ENCODE measurements around the gene TCP11L1.

DNA sequence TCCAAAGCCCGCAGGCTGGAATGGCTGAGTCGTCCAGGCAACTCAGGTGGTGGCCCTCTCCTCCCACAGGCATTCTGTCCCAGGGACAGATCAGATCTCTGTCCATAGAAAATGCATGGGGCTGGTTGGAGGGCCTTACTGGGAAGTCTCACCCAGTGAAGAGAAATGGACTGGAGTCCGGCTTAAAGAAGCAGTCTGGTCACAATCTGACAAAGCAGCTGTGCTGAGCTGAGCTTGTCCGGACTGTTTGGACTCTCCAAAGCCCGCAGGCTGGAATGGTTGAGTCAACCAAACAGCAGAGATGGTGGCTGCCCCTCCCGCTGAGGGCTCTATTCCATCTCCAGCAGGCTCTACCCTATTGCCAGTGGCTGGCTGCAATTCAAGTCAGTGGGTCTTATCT lies 38.1 kb upstream of the TCP11L1 start:
- TF ChIP-seq, protein P1, sequence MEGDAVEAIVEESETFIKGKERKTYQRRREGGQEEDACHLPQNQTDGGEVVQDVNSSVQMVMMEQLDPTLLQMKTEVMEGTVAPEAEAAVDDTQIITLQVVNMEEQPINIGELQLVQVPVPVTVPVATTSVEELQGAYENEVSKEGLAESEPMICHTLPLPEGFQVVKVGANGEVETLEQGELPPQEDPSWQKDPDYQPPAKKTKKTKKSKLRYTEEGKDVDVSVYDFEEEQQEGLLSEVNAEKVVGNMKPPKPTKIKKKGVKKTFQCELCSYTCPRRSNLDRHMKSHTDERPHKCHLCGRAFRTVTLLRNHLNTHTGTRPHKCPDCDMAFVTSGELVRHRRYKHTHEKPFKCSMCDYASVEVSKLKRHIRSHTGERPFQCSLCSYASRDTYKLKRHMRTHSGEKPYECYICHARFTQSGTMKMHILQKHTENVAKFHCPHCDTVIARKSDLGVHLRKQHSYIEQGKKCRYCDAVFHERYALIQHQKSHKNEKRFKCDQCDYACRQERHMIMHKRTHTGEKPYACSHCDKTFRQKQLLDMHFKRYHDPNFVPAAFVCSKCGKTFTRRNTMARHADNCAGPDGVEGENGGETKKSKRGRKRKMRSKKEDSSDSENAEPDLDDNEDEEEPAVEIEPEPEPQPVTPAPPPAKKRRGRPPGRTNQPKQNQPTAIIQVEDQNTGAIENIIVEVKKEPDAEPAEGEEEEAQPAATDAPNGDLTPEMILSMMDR (IDR thresholded peaks at IDR 0.05; ENCODE audit: low read depth, low read length, missing input control) = no peak
- no peak for TF ChIP-seq YY1 (IDR thresholded peaks at IDR 0.05)
- no peak for TF ChIP-seq REST (IDR thresholded peaks at IDR 0.05)
- no peak for TF ChIP-seq FOXA1 (IDR thresholded peaks at IDR 0.05)
- TF ChIP-seq RAD21 (IDR thresholded peaks at IDR 0.05) = no peak
- TF ChIP-seq RXRA (IDR thresholded peaks at IDR 0.05) = no peak
- TF ChIP-seq TAF1 (conservative IDR thresholded peaks at IDR 0.05) = no peak
- no peak for TF ChIP-seq JUND (IDR thresholded peaks at IDR 0.05)

Measured in liver (tissue), 3 donors.